Activated CD4-positive, alpha-beta T cell treated with anti-CD3 and anti-CD28 coated beads, Interleukin-2, Interleukin-4, amounts not matched to agents 100 ng/mL and 50 ng/mL, durations not matched to agents 16 hours and 8 hours (primary cell): ENCODE results near the gene CTCF.

Experiments used
- DNase-seq: peaks from one replicate; pipeline ENCODE4 v3.0.0-alpha.2; 2020; ENCODE audit warnings: low spot score

CTCF gene

DNA sequence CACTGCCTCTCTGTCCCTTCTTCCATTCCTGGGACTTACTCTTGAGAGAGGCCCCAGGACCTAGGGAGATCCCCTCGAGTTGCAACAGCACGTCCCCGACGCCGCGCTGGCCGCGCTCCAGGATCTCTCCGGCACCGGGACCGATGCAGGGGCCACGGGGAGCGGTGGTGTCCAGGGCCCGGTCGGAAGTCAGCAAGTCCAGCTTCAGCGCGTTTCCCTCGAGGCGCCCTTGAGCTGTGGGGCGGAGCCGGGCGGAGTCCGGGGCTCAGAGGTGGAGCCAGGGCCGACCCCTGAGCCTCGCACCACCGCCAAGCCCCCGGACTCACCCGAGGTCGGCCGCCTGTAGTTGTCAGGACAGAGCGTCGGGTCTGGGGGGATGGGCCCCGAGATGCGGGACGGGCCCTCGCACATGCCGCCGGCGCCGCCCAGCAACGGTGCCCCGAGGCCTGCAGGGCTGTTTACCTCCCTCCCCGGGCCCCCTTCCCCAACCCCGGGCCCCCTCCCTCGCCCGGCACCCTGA, 103.8 kb downstream of the CTCF start:
- no peak for DNase-seq

DNA sequence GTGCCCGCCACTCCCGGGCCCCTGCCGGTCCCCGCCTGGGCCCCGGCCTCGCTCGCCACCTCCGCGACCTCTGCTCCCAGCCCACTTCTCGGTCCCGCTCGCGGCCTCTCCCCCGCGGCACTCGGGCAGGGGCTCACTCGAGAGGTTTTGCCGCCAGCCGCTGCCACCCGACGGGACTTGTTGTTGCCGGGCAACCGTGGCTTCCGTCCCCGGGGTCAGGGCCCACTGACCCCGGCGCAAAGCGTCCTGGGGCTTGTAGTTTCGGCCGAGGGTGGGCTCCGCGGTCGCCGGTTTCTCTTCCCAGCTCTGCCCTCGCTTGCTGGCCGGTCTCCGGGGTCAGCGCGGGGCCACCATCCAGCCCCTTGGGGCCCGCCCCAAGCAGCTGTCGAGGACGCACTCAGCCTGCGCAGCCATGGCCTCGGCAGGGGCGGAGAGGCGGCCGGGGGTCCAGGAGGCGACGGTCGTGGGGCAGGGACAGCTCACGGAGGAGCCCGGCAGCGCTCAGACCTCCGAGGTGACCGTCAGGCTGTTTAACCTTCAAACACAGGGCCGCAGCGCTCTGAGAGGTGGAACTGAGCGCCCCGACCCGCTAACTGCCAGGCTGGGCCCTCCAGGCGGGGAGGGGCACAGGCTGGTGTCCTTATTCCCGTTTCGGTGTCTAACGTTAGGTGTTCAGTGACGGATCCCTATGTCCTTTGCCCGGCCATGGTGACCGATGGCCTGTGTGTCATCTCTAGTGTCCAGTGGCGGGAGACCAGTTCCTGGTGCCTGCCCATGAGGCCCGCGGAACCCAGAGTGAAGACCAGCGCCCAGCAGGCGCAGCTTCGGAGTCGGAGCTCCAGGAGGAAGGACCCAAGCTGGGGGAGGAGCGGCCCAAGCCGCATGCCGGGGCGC, 104.5 kb downstream of the CTCF start, which contains the start of the genes C16orf86 and ENKD1:
Gene C16orf86, plus strand, starts transcription at position 256 of the 894 bp plus-strand sequence. Its CDS starts 157 bp downstream, at position 413.
Gene ENKD1, minus strand, starts transcription at position 192 of the 894 bp plus-strand sequence. CDS start 308 bp downstream, outside the sequence.
- peak; percentile 84 for DNase-seq

DNA sequence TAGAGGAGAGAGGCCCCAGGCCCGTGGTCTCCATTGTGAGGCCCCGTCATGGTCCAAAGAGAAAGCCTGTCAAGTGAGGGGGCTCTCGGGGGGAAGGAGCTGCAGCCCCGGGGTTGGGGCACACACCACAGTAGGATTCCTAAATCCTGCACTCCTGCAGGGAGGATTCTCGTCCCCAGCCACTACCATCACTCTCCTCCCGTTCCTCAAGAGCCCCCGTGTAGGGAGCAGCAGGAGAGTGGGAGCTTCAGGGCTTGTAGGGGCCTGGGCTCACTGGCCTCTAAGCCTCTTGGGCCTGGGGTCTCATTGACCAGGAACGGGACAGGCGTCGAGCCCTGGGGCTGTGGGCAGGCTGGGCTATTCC, 105.1 kb downstream of the CTCF start:
- DNase-seq: no peak

- DNase-seq: peak; percentile 86
These were observed 105.6 kb downstream of the CTCF start for GRCh38 chr16:67667817-67668494.

GRCh38 chr16:67668495-67669157, 106.3 kb downstream of the CTCF start:
- no peak for DNase-seq

DNA sequence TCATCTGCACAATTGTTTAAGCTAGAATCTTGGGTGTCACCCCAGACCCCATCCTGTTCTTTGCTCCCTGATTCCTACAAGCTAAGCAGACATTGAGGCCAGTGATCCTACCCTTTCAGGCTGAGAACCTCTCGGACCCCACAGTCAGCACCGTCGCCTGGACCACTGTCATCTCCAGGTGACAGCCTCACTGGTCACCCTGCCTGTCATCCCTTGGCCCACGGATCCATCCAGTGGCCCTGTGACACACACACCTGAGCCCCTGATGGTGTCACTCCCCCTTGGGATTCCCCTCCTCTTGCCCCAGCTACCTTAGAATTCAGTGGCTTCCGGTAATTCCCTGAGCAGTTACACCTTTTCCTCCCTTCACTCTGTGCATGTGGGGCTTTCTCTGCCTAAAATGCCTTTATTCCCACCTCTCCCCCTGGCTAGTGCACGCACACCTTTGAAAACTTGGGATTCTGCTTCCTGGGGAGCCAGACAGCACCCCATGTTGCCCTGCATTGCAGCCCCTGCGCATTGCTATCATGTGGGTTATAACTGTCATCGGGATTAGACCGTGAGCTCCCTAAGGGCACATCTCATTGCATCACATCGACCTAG, 107.3 kb downstream of the CTCF start:
- DNase-seq: no peak

GRCh38 chr16:67672306-67672705, 110.0 kb downstream of the CTCF start:
- no peak for DNase-seq

DNA sequence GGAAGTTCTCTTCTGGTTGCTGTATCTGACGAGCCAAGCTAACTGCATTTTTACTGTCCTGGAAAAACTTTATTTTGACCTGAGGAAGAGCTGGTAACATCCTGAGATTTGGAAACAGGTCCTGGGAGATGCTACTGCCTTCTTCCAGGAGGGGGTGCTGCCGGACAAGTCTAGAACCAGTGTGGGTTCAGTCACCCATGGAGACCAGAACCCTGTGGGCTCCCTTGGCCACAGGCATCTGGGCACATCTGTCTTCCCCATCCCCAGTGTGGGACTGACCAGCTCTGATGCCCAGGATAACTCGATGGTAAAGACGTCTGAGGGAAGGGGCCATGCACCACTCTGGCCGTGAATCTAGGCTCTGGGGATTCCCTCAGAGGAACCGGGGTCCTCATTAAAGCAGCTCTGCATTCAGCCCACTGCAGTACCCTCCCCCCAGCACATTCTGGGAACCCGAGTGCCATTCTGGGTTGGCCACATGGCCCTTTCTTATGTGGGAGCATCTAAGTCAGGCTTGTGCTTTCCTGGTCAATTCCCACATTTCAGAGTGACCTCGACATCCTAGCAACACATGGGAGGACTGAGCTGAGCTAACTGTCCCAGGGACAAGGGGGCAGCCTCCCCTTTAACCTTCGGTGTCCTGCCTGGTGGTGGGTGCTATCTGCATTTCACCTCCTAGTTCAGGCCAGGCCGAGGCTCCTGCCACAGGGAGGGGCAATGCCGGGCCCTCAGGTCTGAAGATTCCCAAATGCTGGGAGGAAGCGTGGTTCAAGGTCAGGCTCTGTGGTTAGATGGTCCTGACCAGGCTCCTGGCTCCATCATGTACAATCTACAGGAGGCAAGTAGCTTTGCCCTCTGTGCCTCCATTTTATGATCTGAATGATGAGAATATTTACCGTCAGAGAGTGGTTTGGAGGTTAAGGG, 110.7 kb downstream of the CTCF start:
- DNase-seq: peak; percentile 42

- DNase-seq: no peak
These were observed 111.6 kb downstream of the CTCF start for GRCh38 chr16:67673712-67674580.

DNA sequence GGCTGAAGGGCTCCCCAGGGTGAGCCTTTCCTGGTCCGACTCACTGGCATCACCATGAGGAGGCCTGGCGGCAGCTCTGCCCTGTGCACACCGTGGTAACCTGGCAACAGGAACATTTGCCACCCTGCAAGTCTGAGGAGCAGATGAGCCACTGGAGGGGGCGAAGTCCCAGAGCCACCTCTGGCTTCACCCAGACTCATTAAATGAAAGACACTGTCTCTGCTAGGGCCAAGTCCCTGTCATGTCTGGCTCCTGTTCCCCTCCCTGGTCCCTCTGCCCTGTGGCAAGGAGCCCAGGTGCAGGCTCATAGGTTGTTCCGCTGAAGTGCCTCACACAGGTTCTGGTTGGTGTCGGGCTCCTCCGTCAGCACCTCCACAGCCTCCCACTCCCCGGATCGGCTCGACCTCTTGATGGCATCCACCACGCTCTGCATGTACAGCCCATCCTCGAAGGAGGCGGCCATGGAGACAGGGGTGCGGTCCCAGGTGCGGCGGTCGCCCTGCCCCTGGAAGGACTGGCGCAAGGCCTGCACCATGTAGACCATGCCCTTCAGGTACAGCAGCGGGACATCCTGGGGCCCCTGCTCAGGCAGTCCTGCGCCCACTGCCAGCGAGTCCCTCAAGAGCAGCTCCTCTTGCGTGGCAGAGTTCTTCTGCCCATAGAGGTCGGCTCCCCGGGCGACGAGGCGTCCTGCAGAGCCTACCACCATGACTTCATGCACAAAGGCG, 112.7 kb downstream of the CTCF start:
- no peak for DNase-seq

DNA sequence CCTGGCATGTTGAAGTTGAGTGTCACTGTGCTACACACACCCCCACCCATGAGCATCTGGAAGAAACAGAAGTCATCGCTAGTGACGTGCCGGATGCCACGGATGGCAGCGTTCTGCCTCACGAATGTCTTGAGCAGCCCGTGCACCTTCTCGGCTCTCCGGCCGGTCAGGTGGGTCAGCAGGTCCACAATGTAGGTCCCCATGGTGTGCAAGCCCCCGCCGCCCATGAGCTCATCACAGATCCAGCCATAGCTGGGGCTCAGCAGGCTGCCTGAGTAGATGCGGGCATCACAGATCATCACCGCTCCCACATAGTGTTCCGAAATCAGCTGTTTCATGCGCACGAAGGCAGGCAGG, 113.2 kb downstream of the CTCF start:
- DNase-seq: no peak

DNA sequence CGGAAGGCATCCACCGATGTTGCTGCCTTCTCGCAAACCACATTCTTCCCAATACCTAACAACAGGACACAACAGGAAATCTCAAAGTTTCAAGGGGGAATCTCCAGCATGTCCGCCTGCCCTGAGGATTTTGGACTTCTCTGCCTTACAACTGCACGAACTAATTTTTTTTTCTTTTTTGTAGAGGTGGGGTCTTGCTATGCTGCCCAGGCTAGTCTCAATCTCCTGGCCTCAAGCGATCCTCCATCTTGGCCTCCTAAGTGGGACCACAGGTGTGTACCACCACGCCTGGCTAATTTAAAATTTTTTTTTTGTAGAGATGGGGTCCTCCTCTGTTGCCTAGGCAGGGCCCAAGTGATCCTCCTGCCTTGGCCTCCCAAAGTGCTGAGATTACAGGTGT, 113.7 kb downstream of the CTCF start:
- DNase-seq: no peak

GRCh38 chr16:67676516-67676915, 114.2 kb downstream of the CTCF start:
- DNase-seq: no peak

DNA sequence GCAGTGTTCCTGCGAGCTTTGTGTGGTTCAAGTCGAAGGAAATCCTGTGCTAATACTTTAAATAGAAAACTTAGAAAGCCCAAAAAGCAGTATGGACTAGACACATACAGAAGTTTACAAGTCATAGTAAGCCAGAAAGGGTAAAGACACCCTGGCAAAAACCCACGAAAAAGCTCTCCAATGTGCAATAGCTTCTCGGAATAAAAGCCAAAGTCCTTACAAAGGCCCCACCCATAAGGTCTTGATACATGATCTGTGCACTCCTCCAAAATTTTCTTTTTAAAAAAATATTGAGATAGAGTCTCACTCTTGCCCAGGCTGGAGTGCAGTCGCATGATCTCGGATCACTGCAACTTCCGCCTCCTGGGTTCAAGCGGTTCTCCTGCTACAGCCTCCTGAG, 114.6 kb downstream of the CTCF start:
- DNase-seq: no peak

GRCh38 chr16:67677712-67678111, 115.4 kb downstream of the CTCF start:
- no peak for DNase-seq

DNA sequence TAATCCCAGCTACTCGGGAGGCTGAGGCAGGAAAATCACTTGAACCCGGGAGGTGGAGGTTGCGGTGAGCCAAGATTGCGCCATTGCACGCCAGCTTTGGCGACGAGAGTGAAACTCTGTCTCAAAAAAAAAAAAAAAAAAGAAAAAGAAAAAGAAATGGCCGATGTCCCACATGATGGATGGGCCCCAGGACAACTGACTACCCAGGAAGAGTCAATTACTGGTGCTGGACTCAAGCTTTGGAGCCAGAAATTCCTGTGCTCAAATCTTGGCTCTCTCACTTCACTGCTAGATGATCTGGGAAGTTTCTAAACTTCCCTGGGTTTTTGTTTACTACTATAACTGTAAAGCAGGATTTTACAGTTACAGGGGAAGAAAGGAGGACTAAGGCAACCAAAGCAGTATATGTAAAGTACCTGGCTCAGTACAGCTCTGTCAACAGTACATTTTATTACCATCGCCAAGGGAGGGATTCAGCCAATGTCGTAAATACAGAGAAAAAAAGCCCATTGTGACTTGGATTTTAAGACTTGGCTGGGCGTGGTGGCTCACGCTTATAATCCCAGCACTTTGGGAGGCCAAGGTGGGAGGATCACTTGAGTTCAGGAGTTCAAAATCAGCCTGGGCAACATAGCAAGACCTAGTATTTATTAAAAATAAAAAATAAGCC, 116.2 kb downstream of the CTCF start:
- no peak for DNase-seq

- no peak for DNase-seq
These were observed 117.9 kb downstream of the CTCF start for GRCh38 chr16:67679935-67680897.

DNA sequence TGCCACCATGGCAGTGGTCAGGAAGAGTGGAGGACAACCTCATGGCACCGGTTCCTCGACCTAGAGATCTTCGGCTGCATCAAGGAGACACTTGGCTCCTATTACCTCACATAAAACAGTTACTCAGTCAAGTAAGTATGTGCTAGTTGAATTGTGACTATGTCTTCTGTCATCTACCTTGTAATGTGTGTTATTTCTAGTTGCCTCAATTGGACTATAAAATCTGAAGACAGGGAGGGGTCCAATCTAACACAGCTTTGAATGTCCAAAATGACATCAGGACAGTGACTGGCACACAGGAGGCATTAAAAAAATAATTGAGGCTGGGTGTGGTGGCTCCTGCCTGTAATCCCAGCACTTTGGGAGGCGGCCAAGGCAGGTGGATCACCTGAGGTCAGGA, 121.4 kb downstream of the CTCF start:
- no peak for DNase-seq
